ELF-1 (cell line): ENCODE data around the gene TMEM203.

ENCODE experiments used
- DNase-seq: peaks from one replicate; pipeline ENCODE4 v3.0.0-alpha.2; 2016; ENCODE audit warnings: low read depth, low spot score

The TMEM203 gene

GRCh38 chr9:137167277-137167746, 38.1 kb downstream of the TMEM203 start:
- no peak for DNase-seq

- no peak for DNase-seq
These were observed 38.8 kb downstream of the TMEM203 start for GRCh38 chr9:137166380-137167229.

DNA sequence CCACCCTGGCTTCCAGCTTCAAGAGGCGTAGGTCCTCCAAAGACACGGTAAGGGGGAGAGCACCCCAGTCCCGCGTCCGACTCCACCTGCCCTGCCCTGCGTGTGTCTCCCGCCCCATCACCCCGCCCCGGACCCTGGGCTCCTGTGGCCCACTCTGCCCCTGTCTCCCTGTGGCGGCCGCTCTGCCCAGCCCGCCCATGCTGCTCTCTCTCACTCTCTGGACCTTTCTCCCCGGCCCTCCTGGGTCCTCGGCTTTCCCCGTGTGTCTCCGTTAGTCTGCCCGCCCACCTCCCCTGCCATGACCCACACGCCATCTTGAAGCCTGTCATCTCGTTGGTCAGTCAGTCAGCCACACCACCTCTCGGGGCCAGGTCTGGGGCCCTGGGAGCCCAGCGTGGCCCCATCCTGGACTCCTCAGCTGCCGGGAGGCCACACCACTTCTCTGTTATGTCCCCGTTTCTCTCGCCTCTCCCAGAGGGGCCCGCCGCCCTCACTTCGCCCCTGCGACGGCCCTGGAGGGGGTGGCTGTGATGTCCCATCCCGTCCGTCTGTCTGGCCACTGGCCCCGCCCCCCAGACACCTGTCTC, 40.1 kb downstream of the TMEM203 start:
- DNase-seq = no peak

DNA sequence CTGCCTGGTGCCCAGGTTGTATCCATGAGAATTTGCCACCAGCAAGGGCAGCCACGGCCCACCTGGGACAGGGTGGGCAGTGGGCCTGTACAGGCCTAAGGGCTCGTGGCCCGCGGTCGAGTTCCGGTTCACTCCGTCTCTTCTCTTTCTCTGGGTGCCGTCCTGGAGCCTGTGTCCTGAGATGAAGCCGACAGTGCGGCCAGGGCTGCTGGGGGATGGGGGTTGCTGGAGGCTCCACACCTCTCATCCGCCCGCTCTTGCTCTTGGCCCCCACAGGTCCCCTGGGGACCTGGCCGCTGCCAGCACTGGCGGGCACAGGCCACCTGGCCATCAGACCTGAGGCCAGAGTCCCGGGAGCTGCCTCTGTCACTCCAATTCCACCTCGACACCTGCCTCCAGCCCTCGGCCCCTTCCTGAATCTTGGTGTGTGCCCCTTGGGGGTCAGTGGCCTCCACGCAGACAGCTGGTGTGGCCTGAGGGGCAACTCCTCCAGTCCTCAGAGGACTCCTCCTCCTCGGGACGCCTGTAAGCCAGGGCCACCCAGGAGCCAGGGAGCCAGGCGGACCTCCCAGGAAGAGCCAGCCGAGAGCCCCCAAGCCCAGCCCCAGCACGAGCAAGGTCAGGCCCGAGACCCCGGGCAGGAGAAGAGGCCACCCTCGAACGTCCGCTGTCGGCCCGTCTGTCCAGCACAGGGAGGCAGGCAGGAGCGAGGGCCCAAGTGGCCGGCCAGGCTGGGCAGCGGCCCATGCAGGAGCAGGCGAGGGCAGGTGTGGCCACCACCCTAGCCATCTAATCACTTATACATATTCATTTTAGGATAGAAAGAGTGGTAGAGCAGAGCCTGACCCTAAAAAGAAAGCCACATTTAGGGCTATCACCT, 40.8 kb downstream of the TMEM203 start:
- no peak for DNase-seq

DNA sequence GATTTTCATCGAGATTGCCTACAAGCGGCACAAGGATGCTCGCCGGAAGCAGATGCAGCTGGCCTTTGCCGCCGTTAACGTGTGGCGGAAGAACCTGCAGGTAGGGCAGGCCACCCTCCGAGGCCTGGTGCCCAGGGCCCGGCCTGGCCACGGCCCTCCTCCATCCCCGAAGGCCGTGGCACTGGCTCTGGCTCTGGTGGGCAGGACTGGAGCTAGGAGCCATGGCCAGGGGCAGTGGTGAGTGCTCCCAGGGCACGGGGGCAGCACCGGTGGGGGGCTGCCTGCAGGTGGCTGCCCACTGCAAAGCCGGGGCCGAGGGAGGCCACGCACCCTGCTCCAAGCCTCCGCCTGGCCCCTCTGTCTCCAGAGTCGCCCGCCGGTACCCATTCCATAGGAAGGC, 41.6 kb downstream of the TMEM203 start:
- no peak for DNase-seq

GRCh38 chr9:137163365-137163715, 42.1 kb downstream of the TMEM203 start:
- no peak for DNase-seq

DNA sequence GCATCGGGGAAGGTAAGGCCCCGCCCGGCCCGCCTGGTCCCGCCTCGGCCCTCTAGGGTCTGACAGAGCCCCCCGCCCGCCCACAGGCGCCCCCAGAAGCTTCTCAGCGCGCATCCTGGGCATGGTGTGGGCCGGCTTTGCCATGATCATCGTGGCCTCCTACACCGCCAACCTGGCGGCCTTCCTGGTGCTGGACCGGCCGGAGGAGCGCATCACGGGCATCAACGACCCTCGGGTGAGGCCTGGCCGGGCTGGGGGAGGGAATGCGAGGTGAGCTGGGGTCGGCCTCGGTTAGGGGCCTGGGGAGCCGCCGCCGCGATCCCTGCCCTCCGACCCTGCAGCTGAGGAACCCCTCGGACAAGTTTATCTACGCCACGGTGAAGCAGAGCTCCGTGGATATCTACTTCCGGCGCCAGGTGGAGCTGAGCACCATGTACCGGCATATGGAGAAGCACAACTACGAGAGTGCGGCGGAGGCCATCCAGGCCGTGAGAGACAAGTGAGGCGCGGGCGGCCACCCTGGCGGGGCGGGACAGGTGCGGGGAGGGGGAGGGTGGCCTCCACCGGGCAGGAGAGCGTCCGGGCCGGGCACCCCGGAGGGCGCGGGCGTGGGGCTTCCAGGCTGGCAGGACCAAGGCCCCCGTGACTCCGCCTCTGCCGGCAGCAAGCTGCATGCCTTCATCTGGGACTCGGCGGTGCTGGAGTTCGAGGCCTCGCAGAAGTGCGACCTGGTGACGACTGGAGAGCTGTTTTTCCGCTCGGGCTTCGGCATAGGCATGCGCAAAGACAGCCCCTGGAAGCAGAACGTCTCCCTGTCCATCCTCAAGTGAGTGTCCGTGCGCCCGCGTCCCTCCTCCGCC, 42.7 kb downstream of the TMEM203 start:
- DNase-seq = no peak

- DNase-seq = no peak
These were observed 43.6 kb downstream of the TMEM203 start for GRCh38 chr9:137161558-137162486.

DNA sequence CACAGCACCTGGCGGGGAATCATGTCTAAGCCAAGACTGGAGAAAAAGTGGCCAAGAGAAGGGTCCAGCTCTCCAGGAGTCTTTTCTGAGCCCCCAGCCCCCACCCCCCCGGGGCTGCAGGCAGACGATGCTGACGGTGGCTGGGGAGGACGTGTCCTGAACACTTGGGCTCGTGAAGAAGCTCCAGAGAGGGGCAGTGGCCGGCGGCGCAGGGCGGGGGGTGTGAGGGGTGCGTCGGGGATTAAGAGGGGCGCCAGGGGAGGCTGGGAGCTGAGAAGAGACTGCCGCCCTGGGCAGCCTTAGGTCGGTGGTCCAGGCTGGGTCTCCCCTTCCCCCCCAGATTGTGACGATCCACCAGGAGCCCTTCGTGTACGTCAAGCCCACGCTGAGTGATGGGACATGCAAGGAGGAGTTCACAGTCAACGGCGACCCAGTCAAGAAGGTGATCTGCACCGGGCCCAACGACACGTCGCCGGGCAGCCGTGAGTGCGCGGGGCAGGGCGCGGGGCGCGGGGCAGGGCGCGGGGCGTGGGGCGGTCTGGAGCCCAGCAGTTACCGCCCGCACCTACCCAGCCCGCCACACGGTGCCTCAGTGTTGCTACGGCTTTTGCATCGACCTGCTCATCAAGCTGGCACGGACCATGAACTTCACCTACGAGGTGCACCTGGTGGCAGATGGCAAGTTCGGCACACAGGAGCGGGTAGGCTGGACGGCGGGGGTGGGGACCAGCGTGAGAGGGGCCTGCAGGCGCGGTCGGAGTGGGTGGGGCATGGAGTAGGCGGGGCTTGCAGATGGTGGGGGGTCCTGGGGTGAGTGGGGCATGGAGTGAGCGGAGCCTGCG, 44.5 kb downstream of the TMEM203 start:
- DNase-seq = no peak

GRCh38 chr9:137160054-137160425, 45.4 kb downstream of the TMEM203 start:
- DNase-seq = no peak

DNA sequence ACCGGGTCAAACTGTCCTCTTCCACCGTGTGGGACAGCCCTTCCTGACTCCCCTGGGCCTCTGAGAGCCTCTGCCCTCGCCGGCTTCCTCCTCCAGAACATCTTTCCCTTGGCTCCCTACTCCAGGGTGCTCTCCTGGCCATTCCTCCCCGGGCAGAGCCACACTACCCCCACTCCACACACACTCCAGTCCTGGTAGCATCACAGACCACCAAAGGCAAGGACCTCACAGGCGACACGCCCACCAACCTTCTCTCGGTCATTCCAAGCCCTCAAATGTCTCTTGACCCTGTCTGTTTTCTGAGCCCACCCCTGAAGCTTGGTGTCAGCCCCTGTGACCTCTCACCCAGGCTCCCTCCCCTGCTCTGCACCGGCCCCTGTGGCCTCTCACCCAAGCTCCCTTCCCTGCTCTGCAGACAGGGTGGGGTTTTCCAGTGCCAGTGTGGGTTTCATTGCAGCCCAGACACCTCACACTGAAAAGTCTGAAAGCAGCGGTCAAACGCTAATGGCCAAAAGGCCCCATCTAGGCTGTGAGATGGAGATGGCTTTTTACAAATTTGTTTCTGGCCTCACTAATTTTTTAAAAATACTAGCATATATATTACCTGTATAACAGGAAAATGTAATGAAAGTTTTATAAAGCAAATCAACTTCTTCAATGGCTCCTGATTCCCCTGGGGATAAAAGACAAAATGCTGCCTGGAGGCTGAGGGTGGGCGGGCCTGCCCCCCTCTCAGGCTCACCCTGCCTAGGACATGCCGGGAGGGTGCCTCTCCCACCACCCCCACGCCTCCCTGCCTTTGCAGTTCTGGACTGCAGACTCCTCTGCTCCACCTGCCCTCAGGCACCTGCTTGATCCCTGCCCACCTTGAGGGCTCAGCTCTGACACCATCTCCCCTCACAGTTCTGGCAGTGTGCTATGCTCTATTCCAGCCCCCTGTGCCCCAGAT, 46.1 kb downstream of the TMEM203 start:
- DNase-seq = no peak

GRCh38 chr9:137158625-137159024, 46.8 kb downstream of the TMEM203 start:
- DNase-seq = no peak

- no peak for DNase-seq
These were observed 47.6 kb downstream of the TMEM203 start for GRCh38 chr9:137157618-137158415.

DNA sequence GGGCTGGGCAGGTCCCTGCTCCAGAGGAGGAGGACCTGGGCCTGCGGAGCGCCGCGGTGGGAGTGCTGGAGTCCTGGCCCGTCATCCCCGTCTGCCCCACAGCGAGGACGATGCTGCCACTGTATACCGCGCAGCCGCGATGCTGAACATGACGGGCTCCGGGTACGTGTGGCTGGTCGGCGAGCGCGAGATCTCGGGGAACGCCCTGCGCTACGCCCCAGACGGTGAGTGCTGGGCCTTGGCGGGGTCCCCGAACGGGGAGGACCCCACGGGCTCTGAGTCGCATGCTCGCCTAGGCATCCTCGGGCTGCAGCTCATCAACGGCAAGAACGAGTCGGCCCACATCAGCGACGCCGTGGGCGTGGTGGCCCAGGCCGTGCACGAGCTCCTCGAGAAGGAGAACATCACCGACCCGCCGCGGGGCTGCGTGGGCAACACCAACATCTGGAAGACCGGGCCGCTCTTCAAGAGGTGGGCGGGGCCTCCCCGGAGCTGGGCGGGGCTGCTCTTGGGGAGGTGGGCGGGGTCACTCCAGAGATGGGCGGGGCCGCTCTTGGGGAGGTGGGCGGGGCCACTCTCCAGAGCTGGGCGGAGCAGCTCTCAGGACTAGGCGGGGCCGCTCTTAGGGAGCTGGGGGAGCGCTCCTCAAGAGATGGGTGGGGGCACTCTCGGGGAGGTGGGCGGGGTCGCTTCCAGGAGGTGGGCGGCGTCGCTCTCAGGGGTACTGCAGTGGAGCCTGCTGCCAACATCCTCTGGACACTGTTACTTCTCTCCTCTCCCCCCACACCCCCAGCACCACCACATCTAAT, 48.7 kb downstream of the TMEM203 start:
- no peak for DNase-seq
